Measurements from ENCODE around the gene CNNM2. TPM values are rescaled to one million over a fixed set of nuclear protein-coding genes. Genes with fewer than 3 reads are reported as not detected.

Gene CNNM2
- total RNA-seq, 1 experiment from 2014 or later, result 7.2 TPM

- POLR2A ChIA-PET (ENCODE audit: unreplicated experiment), result no interaction called here
- BruUV-seq (replicated peaks), result no TSS peak
- H3F3A ChIP-seq (ENCODE audit: low read length, unreplicated experiment), result no peaks in the 10 kb centered on the region
- no peak overlapping the region for H3K9ac ChIP-seq (ENCODE audit: low read length)
- no peak overlapping the region for H3K4me2 ChIP-seq (ENCODE audit: low read length)
- no peaks in the 10 kb centered on the region for H3K4me1 ChIP-seq (ENCODE audit: insufficient read depth, low read length)
- no peaks in the 10 kb centered on the region for H3K27me3 ChIP-seq (ENCODE audit: low read length)
- TF ChIP-seq EZH2 (IDR thresholded peaks at IDR 0.05; ENCODE audit: low read length, unreplicated experiment) (no peak), EZH2phosphoT487 (IDR thresholded peaks at IDR 0.05; ENCODE audit: borderline replicate concordance, low read length) (no peak), CTCF (conservative IDR thresholded peaks at IDR 0.05; ENCODE audit: low read depth, low read length) (no peak)
- CTCF ChIA-PET, result no interaction called here
- no peaks in the 10 kb centered on the region for H4K20me1 ChIP-seq (ENCODE audit: low read length)
- ATAC-seq (no peak), DNase-seq (no peak)
- intact Hi-C loops (cut with micrococcal nuclease), result no loop called here
- no peaks in the 10 kb centered on the region for H3K9me3 ChIP-seq (ENCODE audit: low read length)
- no peak overlapping the region for H3K27ac ChIP-seq (ENCODE audit: low read length)
- H2AFZ ChIP-seq (ENCODE audit: low read length), result no peak overlapping the region
- no peaks in the 10 kb centered on the region for H3K36me3 ChIP-seq (ENCODE audit: low read depth, low read length)
- no peaks in the 10 kb centered on the region for H3K9me2 ChIP-seq (replicated peaks; ENCODE audit: low read length)
- H3K4me3 ChIP-seq (ENCODE audit: low read length), result no peak overlapping the region
- H3K79me2 ChIP-seq (ENCODE audit: low read length), result no peaks in the 10 kb centered on the region
Measured at GRCh38 chr10:103013416-103013815, 95.3 kb downstream of the CNNM2 start.

GRCh38 chr10:103019425-103019824 is 101.3 kb downstream of the CNNM2 start:
- ChIA-PET POLR2A (ENCODE audit: unreplicated experiment) (no interaction called here), CTCF (no interaction called here)
- H3K4me1 ChIP-seq (ENCODE audit: insufficient read depth, low read length), result no peaks in the 10 kb centered on the region
- no peaks in the 10 kb centered on the region for H3F3A ChIP-seq (ENCODE audit: low read length, unreplicated experiment)
- no peak overlapping the region for H3K9ac ChIP-seq (ENCODE audit: low read length)
- H3K9me2 ChIP-seq (replicated peaks; ENCODE audit: low read length), result no peaks in the 10 kb centered on the region
- no peak overlapping the region for H3K27ac ChIP-seq (ENCODE audit: low read length)
- intact Hi-C loops (cut with micrococcal nuclease), result no loop called here
- no TSS peak for BruUV-seq (replicated peaks)
- no peaks in the 10 kb centered on the region for H3K9me3 ChIP-seq (ENCODE audit: low read length)
- no peaks in the 10 kb centered on the region for H4K20me1 ChIP-seq (ENCODE audit: low read length)
- no peaks in the 10 kb centered on the region for H3K79me2 ChIP-seq (ENCODE audit: low read length)
- no peaks in the 10 kb centered on the region for H3K27me3 ChIP-seq (ENCODE audit: low read length)
- no peaks in the 10 kb centered on the region for H3K36me3 ChIP-seq (ENCODE audit: low read depth, low read length)
- no peak for DNase-seq
- H3K4me2 ChIP-seq (ENCODE audit: low read length), result no peak overlapping the region
- TF ChIP-seq EZH2phosphoT487 (IDR thresholded peaks at IDR 0.05; ENCODE audit: borderline replicate concordance, low read length) (no peak), CTCF (conservative IDR thresholded peaks at IDR 0.05; ENCODE audit: low read depth, low read length) (no peak), EZH2 (IDR thresholded peaks at IDR 0.05; ENCODE audit: low read length, unreplicated experiment) (no peak)
- no peak for ATAC-seq
- H2AFZ ChIP-seq (ENCODE audit: low read length), result no peak overlapping the region
- no peak overlapping the region for H3K4me3 ChIP-seq (ENCODE audit: low read length)

- Histone ChIP-seq H3K4me1 (ENCODE audit: insufficient read depth, low read length) (no peaks in the 10 kb centered on the region), H4K20me1 (ENCODE audit: low read length) (no peaks in the 10 kb centered on the region), H3K79me2 (ENCODE audit: low read length) (no peaks in the 10 kb centered on the region), H3F3A (ENCODE audit: low read length, unreplicated experiment) (no peaks in the 10 kb centered on the region), H3K9ac (ENCODE audit: low read length) (no peak overlapping the region), H3K4me2 (ENCODE audit: low read length) (no peak overlapping the region), H3K9me2 (replicated peaks; ENCODE audit: low read length) (no peaks in the 10 kb centered on the region), H3K36me3 (ENCODE audit: low read depth, low read length) (no peaks in the 10 kb centered on the region), H3K4me3 (ENCODE audit: low read length) (no peak overlapping the region), H3K27me3 (ENCODE audit: low read length) (no peaks in the 10 kb centered on the region), H2AFZ (ENCODE audit: low read length) (no peak overlapping the region), H3K27ac (ENCODE audit: low read length) (no peak overlapping the region), H3K9me3 (ENCODE audit: low read length) (no peaks in the 10 kb centered on the region)
- ATAC-seq, result no peak
- no peak for TF ChIP-seq EZH2 (IDR thresholded peaks at IDR 0.05; ENCODE audit: low read length, unreplicated experiment)
- no peak for TF ChIP-seq EZH2phosphoT487 (IDR thresholded peaks at IDR 0.05; ENCODE audit: borderline replicate concordance, low read length)
- no peak for TF ChIP-seq CTCF (conservative IDR thresholded peaks at IDR 0.05; ENCODE audit: low read depth, low read length)
- intact Hi-C loops (cut with micrococcal nuclease), result no loop called here
- CTCF ChIA-PET, result no interaction called here
- DNase-seq, result no peak
- no TSS peak for BruUV-seq (replicated peaks)
- POLR2A ChIA-PET (ENCODE audit: unreplicated experiment), result no interaction called here
Measured at GRCh38 chr10:103021150-103021899, 103.2 kb downstream of the CNNM2 start.
